A673 (cell line): ENCODE measurements around the gene TAL1. TPM values are rescaled to one million over a fixed set of nuclear protein-coding genes. Genes with fewer than 3 reads are reported as not detected.

ENCODE experiments used
- BruUV-seq: library from RNA; stranded (reverse); fragments of 400-500 nt; replicated peaks from 2 replicates; lab custom pipeline; 2021; lab: Mats Ljungman, UMichigan
- CTCF ChIA-PET: fragments of 300-600 bp; sonication (Branson Sonifier 250); formaldehyde crosslinking; loops from one replicate; lab custom pipeline; 2022; ENCODE audit warnings: antibody characterized with exemption; lab: Charles Lee
- POLR2A ChIA-PET: fragments of 300-600 bp; sonication (Branson Sonifier 250); formaldehyde crosslinking; loops from one replicate; lab custom pipeline; 2022; ENCODE audit warnings: antibody characterized with exemption; ENCODE audit not compliant: low non-redundant PET; lab: Charles Lee
- DNase-seq: peaks from one replicate; pipeline ENCODE4 v3.0.0-alpha.2; 2015; ENCODE audit warnings: low spot score
- H3K27ac ChIP-seq: fragments of 200-600 bp; sonication (generic); 2 replicates; pipeline ENCODE4 v1.5.1; 2016; ENCODE audit warnings: mixed run types, low read depth, mild to moderate bottlenecking, mixed read lengths, antibody characterized with exemption, low read length; ENCODE audit not compliant: poor library complexity, severe bottlenecking
- H3K27me3 ChIP-seq: fragments of 200-600 bp; sonication (generic); replicated peaks from 2 replicates; pipeline ENCODE4 v1.6.1; 2017; ENCODE audit warnings: mixed run types, low read depth, mild to moderate bottlenecking, mixed read lengths, antibody characterized with exemption, low read length; ENCODE audit not compliant: insufficient read depth, poor library complexity
- H3K36me3 ChIP-seq: fragments of 200-600 bp; sonication (generic); 2 replicates; pipeline ENCODE4 v1.6.1; 2016; ENCODE audit warnings: mixed run types, mild to moderate bottlenecking, mixed read lengths, antibody characterized with exemption, low read length; ENCODE audit not compliant: insufficient read depth, poor library complexity, severe bottlenecking
- H3K4me1 ChIP-seq: fragments of 200-600 bp; sonication (generic); 2 replicates; pipeline ENCODE4 v1.6.1; 2017; ENCODE audit warnings: mixed run types, mild to moderate bottlenecking, mixed read lengths, antibody characterized with exemption, low read length; ENCODE audit not compliant: insufficient read depth, poor library complexity, severe bottlenecking
- H3K4me3 ChIP-seq: fragments of 200-600 bp; sonication (generic); 2 replicates; pipeline ENCODE4 v1.5.1; 2016; ENCODE audit warnings: low read depth, mixed run types, mild to moderate bottlenecking, mixed read lengths, low read length; ENCODE audit not compliant: poor library complexity, severe bottlenecking
- H3K9me3 ChIP-seq: fragments of 200-600 bp; sonication (generic); 2 replicates; pipeline ENCODE4 v1.6.1; 2016; ENCODE audit warnings: mixed run types, low read depth, mild to moderate bottlenecking, mixed read lengths, antibody characterized with exemption, low read length; ENCODE audit not compliant: poor library complexity, severe bottlenecking
- EZH2 ChIP-seq: fragments of 200-600 bp; sonication (generic); IDR thresholded peaks from 2 replicates; pipeline ENCODE4 v1.6.1; 2017; ENCODE audit warnings: borderline replicate concordance, low read depth, mild to moderate bottlenecking, mixed read lengths, antibody characterized with exemption, low read length; ENCODE audit not compliant: poor library complexity, severe bottlenecking
- intact Hi-C: fragments of 100-400 bp; cut with micrococcal nuclease; formaldehyde crosslinking; loops from one replicate; pipeline ENCODE4 v1.10.0; 2022; ENCODE audit not compliant: unreplicated experiment
- total RNA-seq: library from RNA; stranded (reverse); gene quantifications from 2 replicates; pipeline ENCODE4 v1.2.3, GENCODE V29; 2021
- TF ChIP-seq, protein P1 (sequence below): fragments of 300-800, 200-600 bp; sonication (generic); conservative IDR thresholded peaks from 2 replicates; pipeline ENCODE4 v1.5.1; 2017; ENCODE audit warnings: low read depth, mild to moderate bottlenecking, antibody characterized with exemption, low read length, moderate library complexity, mixed read lengths

TAL1 gene
- total RNA-seq, 1 experiment from 2014 or later = 0.11 TPM

- DNase-seq = no peak
- intact Hi-C loops = no loop called here
- no peaks in the 10 kb centered on the region for H3K36me3 ChIP-seq
- H3K4me3 ChIP-seq = no peak overlapping the region
- ChIA-PET POLR2A (no interaction called here), CTCF (interaction anchor here (0.5 kb wide), 1 partner anchor 11 kb away, joined by 4 read pairs; no protein-coding TSS in a partner anchor)
- peaks cover 7% of the 10 kb centered on the region for H3K27me3 ChIP-seq
- TF ChIP-seq, protein P1, sequence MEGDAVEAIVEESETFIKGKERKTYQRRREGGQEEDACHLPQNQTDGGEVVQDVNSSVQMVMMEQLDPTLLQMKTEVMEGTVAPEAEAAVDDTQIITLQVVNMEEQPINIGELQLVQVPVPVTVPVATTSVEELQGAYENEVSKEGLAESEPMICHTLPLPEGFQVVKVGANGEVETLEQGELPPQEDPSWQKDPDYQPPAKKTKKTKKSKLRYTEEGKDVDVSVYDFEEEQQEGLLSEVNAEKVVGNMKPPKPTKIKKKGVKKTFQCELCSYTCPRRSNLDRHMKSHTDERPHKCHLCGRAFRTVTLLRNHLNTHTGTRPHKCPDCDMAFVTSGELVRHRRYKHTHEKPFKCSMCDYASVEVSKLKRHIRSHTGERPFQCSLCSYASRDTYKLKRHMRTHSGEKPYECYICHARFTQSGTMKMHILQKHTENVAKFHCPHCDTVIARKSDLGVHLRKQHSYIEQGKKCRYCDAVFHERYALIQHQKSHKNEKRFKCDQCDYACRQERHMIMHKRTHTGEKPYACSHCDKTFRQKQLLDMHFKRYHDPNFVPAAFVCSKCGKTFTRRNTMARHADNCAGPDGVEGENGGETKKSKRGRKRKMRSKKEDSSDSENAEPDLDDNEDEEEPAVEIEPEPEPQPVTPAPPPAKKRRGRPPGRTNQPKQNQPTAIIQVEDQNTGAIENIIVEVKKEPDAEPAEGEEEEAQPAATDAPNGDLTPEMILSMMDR = no peak
- no peak for TF ChIP-seq EZH2
- no TSS peak for BruUV-seq
- no peaks in the 10 kb centered on the region for H3K4me1 ChIP-seq
- no peak overlapping the region for H3K27ac ChIP-seq
- no peaks in the 10 kb centered on the region for H3K9me3 ChIP-seq
These were observed 47.0 kb downstream of the TAL1 start for GRCh38 chr1:47184822-47185677.

- no peak overlapping the region for H3K4me3 ChIP-seq
- no peak for TF ChIP-seq EZH2
- TF ChIP-seq, protein P1 = no peak
- no peaks in the 10 kb centered on the region for H3K36me3 ChIP-seq
- no peak overlapping the region for H3K27ac ChIP-seq
- no peak for DNase-seq
- intact Hi-C loops = no loop called here
- ChIA-PET POLR2A (no interaction called here), CTCF (interaction anchor here (0.5 to 1.0 kb wide), 2 partner anchors 10 to 254 kb away, joined by 4 read pairs; partner anchors contain the start of gene FOXD2)
- H3K27me3 ChIP-seq = peaks cover 10% of the 10 kb centered on the region
- H3K9me3 ChIP-seq = no peaks in the 10 kb centered on the region
- no TSS peak for BruUV-seq
- no peaks in the 10 kb centered on the region for H3K4me1 ChIP-seq
These were observed 47.8 kb downstream of the TAL1 start for GRCh38 chr1:47184090-47184821.

- CTCF ChIA-PET = interaction anchor here (1.0 kb wide), 2 partner anchors 9 to 254 kb away, joined by 4 read pairs; partner anchors contain the start of gene FOXD2
- no peak for DNase-seq
- Histone ChIP-seq H3K4me1 (no peaks in the 10 kb centered on the region), H3K27me3 (peaks cover 10% of the 10 kb centered on the region), H3K27ac (no peak overlapping the region), H3K9me3 (no peaks in the 10 kb centered on the region), H3K36me3 (no peaks in the 10 kb centered on the region), H3K4me3 (no peak overlapping the region)
- POLR2A ChIA-PET = no interaction called here
- intact Hi-C loops = no loop called here
- no TSS peak for BruUV-seq
- TF ChIP-seq, protein P1 = no peak
- TF ChIP-seq EZH2 = no peak
These were observed 48.5 kb downstream of the TAL1 start for GRCh38 chr1:47183308-47184089.
